ENCODE measurements around the gene KRT81.
A peak's percentile ranks its signal among the peaks of the same experiment; 100 is the strongest.

The KRT81 gene

DNA sequence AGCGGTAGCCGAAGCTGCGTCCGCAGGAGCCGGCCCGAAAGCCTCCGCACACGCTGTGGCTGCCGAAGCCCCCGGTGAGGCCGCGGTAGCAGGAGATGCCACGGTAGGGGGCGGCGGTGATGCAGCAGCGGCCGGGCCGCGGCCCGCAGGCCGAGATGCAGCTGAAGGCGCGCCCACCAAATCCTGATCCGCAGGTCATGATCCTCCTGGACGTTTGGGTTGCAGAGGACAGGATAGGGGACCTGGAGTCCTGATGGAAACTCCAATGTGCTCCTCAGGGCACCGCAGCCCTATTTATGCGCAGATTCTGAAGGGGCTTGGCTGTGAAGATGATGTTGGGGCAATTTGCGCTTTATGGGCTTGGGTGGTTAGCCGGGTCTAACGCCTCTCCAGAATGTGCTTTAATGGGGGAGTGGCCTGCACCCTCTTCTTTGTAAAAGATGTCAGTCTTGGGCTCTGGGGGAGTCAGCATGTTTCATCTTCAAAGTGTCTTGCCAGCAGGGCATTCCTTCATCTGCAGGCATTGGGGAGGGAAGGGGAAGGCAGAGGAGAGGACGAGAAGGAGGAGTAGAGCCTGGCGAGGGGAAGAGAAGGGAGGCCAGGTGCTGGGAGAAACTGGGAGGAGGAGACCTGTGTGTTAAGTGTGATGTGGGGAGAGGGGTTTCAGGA is at the start of gene KRT81:
Gene KRT81 (minus strand): TSS at position 268 of the 669 bp plus-strand sequence. CDS start 69 bp downstream, at position 199.
- DNase-seq: no peak

DNA sequence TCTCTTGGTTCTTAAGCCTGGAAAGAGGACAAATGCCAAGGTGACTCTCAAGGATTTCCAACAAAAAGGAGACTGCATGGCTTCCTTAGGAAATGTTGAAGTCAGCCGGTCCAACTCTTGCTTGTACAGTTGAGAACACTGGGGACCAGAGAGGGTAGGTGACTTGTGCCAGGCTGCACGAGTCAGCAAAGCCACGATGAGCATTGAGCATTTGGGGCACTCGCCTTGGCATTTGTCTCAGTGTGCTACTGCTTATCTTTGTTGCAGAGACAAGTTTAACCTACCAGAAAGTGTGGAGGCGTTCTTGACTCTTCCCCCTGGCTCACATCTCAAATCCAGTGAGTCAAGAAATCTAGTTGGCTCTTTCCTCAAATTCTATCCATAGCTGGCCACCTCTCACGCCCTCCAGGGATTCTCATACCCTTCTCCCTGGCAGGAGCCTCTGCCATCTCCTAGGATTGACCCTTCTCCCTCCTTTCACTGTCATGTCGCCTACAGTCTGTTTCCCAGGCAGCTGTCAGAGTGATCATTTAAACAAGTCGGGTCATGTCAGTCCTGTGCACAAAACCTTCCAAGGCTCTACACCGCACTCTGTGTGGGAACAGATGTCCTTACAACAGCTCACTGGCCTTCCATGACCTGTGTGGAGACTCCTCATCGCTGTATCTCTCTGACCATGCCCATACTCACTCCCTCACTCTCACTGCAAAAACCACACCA is 47.1 kb upstream of the KRT81 start:
- DNase-seq: no peak

DNA sequence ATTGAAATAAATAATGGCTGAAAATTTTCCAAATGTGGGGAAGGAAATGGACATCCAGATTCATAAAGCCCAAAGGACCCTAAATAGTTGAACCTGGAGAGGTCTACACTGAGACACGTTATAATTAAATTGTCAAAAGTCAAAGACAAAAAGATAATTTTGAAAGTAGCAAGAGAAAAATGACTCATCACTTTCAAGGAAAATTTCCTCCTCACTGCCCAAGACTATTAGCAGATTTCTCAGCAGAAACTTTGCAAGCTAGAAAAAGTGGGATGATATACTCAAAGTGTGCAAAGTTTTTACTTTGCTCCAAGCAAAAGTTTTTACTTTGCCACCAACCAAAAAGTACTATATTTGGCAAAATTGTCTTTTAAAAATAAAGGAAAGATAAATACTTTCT is 45.7 kb upstream of the KRT81 start:
- DNase-seq: no peak

DNA sequence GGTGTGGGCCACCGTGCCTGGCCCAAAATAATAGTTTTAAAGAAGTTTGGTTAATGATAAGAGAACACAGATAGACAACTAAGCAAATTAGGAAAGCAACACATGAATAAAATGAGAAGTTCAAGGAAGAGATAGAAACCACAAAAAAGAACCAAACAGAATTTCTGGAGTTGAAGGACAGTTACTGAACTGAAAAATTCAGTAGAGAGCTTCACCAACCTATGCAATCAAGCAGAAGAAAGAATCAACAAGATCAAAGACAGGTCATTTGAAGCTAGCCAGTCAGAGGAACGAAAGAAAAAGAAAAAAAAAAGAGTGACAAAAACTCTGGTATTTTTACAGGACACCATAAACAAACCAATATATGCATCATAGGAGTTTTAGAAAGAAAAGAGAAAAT is 45.3 kb upstream of the KRT81 start:
- no peak for DNase-seq

- DNase-seq: no peak
Measured at GRCh38 chr12:52335598-52336262, 44.4 kb upstream of the KRT81 start.

DNA sequence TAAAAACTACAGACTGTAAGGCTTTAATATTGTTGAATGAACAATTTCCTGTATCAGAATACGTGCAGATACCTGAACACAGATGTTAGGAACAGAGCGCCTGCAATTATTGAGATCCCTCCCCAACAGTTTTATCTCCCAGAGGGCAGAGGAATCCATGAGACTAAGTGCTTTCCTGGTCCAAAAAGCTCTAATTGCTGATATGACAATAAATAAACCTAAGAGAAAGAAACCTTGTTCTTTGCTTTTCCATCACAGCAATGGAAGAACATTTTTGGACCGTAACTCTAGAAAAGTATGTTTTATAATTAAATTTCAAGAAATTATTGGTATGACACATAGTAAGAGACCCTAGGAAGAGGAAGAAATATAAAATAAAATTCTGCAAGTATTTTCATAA is 42.9 kb upstream of the KRT81 start:
- no peak for DNase-seq

GRCh38 chr12:52333321-52333720 is 42.0 kb upstream of the KRT81 start:
- DNase-seq: no peak

DNA sequence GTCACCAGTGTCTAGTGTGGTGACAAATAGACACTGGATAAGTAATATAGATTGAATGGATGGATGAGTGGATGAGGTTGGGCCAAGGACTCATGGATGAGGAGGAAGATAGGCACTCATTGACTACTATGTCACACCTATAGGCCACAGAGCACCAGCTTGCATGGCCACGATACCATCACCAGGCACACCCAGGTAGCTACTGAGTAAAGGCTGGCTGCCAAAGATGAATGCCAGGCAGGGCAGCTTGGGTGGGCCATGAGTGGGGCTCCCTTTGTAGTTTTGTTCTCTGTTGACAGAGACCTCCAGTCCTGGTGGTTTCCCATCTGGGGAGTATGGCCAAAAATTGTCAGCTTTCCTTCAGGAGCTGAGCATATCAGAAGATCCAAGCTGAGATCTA is 41.0 kb upstream of the KRT81 start:
- no peak for DNase-seq

GRCh38 chr12:52331833-52332232 is 40.5 kb upstream of the KRT81 start:
- no peak for DNase-seq

DNA sequence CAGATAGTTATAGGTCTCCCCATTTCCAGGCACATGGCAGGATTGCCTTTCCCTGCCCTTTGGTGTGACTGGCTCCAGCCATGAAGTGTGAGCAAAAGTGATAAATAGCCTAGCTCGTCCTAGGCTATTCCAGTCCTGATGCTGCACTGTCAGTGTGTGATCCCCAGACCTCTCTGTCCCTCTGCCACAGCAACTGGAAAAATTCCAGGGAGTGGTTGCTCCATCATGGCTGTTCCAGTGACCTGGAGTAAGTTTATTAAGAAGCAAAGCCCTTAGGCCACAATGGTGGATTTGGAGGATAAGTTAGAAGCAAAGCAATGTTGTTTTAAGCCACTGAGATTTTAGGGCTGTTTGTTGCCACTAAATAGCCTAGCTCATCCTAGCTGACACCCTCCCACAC is 39.7 kb upstream of the KRT81 start:
- no peak for DNase-seq

GRCh38 chr12:52327830-52328500 is 36.6 kb upstream of the KRT81 start:
- DNase-seq: no peak

DNA sequence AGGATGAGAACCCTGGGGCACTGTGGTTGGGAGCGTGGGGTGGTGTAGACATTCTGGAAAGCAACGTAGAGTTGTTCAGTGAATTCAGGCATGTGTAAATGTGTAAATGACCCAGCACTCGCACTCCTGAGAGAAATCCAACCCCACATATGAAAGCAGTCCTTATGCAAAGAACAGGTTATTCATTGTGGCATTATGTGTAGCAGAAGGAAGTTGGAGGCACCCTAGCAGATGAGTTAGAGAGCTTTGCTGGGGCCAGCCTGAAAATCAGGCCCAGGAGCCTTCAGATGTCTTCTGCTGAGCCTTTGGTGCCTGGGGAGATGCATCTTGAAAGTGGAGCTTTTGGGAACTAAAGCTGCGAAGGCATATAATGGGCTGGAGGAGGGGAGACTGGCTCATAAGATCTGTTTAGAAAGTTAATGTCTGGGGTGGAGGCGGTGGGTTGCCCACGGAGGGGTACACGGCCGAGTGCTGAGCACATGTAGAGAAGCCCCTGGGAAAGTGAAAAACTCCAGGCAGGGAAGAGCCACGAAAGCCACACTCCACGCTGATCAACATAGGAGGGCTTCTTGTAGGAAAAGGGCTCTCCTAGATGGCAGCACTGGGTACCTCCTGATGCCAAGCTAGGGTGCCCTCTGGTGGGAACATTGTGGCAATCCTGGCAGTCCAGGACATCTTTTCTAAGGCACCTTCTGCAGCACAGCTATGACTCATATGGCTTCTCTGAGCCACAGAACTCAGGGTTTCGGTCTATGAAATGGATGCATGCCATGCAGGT is 35.9 kb upstream of the KRT81 start:
- DNase-seq: peak; percentile 56 to 83

DNA sequence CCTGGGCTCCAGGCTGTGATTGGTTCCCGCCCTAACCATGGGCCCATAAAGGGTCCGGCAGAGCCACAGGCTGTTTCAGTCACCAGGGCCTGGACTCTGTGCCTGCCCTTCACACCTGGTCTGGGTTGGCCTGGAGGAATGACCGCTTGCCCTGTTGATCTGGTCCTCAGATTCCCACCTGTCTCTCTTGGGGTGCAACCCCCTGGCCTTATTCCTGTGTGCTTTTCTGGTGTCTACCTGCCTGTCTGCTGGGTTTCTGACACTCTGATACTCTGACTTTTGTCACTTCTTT is 32.8 kb upstream of the KRT81 start:
- DNase-seq: no peak

- DNase-seq: no peak
Measured at GRCh38 chr12:52323416-52324152, 32.2 kb upstream of the KRT81 start.

GRCh38 chr12:52323001-52323400 is 31.7 kb upstream of the KRT81 start:
- DNase-seq: no peak

DNA sequence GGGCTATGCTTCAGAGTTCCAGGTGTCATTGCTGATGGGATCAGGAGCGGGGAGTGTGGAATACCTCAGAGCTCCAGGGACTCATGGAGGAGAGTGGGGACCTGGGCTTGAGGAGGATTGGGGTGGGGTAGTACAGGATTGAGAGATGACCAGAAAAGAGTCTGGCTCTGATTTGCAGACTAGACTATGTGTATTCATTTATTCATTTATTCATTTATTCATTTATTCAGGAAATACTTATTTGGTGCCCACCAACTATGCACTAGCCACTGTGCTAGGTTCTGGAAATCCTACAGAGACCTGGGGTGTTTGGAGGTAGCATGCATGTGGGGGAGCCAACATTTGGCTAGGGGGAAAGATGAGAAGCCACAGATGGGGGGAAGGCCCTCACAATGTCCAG is 30.7 kb upstream of the KRT81 start:
- DNase-seq: no peak

DNA sequence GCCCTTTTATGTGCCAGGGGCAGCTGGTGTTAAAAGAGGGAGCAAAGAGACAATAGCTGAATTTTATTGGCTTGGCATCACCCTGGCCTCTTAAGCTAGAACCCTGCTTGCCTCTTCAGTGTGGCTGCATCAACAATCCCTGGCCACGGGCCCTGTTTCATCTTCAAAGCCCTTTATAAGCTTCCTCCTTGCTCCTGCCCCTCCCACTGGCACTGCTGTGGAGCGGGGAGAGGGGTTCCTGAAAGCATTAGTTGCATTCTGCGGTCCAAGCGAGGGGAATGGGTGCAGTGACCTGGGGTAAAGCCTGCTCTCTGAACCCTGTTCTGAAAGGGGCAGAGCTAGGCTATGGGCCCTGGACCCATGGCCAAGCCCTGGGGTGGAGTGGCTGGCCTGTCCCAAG is 30.1 kb upstream of the KRT81 start:
- DNase-seq: no peak

GRCh38 chr12:52320784-52321400 is 29.6 kb upstream of the KRT81 start, which contains the start of gene KRT83:
Gene KRT83, minus strand, starts transcription at chr12:52321398. Its CDS starts 63 bp downstream, at chr12:52321335.
- no peak for DNase-seq

GRCh38 chr12:52319097-52319496 is 27.8 kb upstream of the KRT81 start:
- DNase-seq: no peak

DNA sequence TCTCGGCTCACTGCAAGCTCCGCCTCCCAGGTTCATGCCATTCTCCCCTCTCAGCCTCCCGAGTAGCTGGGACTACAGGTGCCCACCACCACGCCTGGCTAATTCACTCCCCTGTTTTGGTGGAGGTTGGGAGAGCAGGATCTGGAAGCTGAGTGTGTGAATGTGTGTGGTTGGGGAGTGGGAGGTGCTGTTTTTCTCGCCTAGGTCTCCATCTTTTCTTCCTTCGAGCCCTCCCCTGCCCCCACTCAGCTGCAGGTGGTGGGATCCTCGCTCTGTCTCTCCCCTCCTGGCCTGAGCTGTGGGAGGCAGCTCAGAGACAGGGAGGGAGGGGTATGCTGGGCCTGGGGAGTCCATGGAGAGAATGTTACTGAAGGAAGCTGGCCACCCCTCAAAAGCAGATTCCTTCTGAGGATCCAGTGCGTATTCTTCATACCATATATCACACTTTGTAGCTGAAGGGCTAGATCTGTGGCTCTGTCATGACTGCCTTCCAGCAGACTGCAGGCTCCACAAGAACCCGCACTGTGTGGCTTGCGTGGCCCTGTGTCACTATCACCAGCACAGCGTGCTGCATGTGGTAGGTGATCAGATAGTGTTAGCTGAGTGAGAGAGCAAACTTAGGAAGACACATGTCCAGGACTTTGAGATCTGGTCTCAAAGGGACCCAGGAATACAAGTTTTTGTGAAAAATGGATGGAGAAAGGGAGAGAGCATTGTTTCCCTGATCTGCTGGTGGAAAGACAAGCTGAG is 27.1 kb upstream of the KRT81 start:
- DNase-seq: no peak

- DNase-seq: no peak
Measured at GRCh38 chr12:52317468-52318052, 26.2 kb upstream of the KRT81 start.

Measured in stimulated activated CD4-positive, alpha-beta T cell treated with anti-CD3 and anti-CD28 coated beads, Interleukin-4, amount 100 ng/mL, for 4 hours (primary cell).